GOT3 (cell line): Measurements from ENCODE around the gene MYOG.

ENCODE experiments used
- DNase-seq: peaks from one replicate; lab custom pipeline; 2025; ENCODE audit warnings: mixed read lengths; lab: John Stamatoyannopoulos, UW

Gene MYOG

GRCh38 chr1:203046984-203047630 lies 38.7 kb downstream of the MYOG start:
- DNase-seq: no peak

GRCh38 chr1:203045821-203046594 lies 39.8 kb downstream of the MYOG start:
- DNase-seq: no peak

- DNase-seq: no peak
Observed at GRCh38 chr1:203045336-203045735, 40.5 kb downstream of the MYOG start.

DNA sequence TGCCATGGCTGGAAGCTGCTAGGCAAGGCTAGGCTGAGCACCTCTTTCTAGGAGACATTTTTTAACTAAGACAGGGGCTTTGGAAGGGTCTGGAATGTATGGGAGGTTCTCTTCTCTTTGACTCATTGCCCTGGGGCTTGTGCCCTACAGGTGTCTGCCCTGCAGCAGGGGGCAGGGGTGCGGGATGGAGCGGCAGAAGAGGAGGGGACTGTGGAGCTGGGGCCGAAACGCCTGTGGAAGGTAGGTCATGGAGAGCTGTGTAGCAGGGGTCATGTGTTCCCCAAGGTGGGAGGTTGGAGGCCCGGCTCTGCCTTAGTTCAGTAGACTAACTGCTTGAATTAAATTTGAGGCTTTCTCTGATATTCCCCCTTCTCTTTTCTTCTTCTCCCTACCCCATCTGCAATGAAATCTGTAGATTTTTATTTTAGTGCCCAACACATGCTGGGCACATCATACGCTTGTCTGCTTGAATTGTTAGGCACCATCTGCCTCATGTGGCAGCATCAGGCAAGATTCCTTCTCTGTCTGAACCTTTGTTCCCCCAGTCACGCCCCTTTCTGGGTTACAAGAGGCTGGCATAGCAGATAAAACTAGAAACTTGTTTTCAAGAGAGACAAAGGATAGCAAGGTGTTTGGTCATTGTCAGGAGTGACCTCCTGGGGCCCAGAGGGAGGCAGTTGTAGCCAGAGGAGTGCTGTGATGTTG lies 41.1 kb downstream of the MYOG start:
- DNase-seq: no peak

GRCh38 chr1:203043830-203044545 lies 41.8 kb downstream of the MYOG start:
- no peak for DNase-seq

DNA sequence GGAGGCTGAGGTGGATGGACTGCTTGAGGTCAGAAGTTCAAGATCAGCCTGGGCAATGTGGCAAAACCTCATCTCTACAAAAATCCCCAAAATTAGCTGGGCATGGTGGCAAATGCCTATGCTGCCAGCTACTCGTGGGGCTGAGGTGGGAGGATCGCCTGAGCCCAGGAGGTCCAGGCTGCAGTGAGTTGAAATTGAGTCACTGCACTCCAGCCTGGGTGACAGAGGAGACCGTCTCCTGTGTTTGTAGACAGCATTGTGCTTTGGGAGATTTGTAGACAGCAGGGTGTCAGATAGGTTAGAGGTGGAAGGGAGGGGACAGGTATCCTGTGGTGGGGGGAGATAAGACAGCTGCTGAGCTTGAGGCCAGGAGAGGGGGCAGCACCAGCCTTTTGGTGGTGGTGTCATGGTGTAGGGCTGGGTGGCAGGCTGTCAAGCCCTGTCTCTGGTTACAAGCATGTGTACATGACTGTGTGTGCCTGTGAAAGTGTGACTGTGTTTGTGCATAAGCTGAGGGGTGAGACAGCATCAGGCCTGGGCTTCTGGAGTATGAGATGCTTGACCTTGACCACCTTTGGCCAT lies 44.4 kb downstream of the MYOG start:
- no peak for DNase-seq

DNA sequence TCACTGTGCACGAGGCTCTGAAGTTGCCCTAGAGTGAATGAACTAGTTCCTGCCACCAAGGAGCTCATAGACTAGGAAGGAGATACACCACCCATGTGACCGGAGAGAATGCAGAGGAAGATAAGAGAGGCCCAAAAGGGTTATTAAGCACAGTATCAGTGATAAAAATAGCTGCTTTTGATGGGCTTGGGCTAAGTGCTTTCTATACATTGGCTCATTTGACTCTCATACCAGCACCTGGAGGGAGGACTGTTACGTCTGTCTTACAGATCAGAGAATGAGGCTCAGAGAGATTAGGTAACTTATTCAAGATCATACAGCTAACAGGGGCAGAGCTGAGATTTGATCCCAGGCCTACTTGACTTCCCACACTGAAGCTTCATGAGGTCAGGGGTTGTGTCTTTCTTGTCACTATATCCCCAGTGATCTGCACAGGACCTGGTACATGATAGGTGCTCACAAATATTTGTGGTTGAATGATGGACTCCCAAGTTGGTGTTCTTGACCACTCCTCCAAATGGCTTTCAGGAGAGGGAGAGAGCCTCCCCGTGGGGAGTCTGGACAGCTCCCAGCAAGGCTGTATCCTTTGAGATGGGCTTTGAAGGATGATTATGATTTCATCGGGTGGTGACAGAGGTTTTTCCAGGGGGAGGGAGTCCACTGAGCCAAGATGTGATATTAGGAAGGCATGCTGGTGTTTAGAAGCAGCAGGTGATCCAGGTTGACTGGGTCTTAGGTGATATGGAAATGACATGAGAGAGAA lies 45.1 kb downstream of the MYOG start:
- DNase-seq: no peak

GRCh38 chr1:203039609-203040512 lies 46.0 kb downstream of the MYOG start:
- DNase-seq: no peak

GRCh38 chr1:203038891-203039608 lies 46.8 kb downstream of the MYOG start:
- DNase-seq: peak; percentile 27

DNA sequence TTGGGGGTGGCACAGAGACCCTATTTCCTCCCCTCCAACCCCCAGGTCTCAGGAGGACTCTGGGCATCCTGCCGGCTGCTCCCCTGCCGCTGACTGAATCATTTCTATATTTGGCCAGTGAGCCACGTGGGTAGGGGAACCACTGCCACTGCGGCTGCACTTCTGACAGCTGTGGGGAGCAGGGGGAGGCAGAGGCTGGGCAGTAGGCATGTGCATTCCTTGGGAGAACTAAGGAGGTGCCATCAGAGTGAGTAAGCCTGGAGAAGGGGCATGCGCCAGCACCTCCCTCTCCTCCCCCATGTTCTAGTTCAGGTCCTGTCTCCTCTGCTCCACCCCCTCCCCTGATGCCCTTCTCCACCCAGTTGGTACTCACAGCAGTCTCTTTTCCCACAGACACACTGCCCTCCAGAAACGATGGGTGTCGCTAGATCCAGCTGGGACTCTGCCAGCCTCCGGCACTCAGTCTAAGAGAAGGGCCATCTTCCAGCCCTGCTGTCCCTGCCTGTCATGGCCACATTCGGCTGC lies 47.5 kb downstream of the MYOG start:
- peak; percentile 66 for DNase-seq

DNA sequence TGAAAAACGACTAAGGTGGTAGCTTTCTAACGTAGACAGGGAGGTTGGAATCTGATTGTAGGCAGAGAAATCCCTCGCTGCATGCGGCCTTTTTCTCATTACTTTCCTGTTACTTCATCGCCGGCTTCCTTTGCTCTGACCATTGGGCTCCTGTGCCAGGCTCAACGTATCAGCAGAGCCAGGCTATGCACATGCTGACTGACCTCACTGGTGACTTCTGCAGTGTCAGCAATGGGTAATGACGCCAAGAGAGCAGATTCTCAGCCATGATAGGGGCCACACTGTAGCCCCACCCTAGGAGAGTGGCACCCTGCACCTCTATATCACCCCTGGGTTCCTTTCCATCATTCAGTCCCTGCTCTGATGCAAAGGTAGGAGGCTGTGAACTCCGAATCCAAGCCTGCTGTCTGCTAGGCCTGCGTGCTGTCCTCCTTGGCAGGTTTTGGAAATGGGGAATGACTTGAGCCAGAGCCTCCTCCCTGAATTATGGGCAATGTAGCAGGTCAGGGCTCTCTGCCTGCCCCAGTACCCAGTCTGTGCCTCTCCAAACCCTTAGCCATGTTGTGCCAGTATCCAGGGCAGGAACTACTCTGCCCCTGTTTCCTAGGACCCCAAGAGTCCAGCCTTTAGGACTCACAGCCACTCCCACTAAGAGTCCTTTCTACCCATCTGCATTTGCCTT lies 48.2 kb downstream of the MYOG start:
- DNase-seq: no peak

- no peak for DNase-seq
Observed at GRCh38 chr1:203036537-203036936, 49.3 kb downstream of the MYOG start.

GRCh38 chr1:203036135-203036534 lies 49.7 kb downstream of the MYOG start:
- no peak for DNase-seq

DNA sequence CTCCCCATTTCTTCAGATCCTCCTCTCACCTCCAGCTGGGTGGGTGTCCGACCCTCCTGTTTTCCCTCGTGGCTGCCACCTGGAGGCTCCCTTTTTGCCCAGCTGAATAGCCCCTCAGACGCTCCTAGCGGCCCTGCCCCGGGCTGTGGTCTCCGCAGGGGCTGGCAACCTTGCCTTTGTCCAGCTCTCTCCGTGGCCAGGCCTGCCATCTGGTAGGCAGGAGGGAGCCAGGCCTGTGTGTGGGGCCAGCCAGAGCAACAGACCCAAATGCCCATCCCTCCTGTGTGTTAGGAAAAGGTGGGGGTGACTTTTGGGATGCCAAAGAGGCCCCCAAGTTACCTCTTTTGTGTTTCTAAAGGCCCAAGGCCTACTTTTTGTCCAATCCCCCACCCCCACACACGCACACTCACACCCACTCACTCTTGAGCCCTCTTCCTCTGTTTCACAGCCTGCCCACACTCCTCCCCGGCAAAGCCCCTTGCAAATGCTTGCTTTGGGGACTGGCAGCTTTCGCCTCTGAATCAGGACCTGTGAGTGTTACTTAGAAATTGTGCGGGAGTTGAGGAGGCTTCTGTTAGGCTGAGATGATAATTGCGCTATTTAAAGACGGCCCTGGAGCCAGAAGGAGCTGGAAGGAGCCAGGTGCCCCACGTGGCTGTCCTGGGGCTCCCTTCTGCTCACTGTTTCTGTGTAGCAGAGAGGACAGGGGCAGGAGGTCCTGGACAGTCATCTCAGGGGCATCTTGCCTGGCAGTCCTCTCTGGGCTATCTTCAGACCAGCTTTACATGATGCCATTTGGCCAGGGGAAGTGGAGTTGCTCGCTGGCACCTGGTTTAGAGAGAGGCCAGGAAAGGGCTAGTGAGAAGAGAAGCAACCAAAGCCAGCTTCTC lies 50.5 kb downstream of the MYOG start:
- DNase-seq: no peak

- no peak for DNase-seq
Observed at GRCh38 chr1:203034422-203035110, 51.2 kb downstream of the MYOG start.

GRCh38 chr1:203033917-203034316 lies 51.9 kb downstream of the MYOG start:
- no peak for DNase-seq

- no peak for DNase-seq
Observed at GRCh38 chr1:203033287-203033686, 52.5 kb downstream of the MYOG start.
